Spleen (tissue), 11 donors: ENCODE data around the gene TRIM14. TPM values are rescaled to one million over a fixed set of nuclear protein-coding genes. Genes with fewer than 3 reads are reported as not detected.

Source experiments
- DNase-seq: peaks from one replicate; pipeline ENCODE4 v3.0.0-alpha.2; 2020
- H3K27ac ChIP-seq, 8 donors: fragments of 200-600 bp; sonication (generic) in 7 of 8; 1 replicate in 4 of 8; 2 replicates in 4 of 8; pipeline versions ENCODE4 v1.5.0 to v1.8.0; 2016 to 2021; ENCODE audit warnings: inconsistent platforms in 4 of 8, mild to moderate bottlenecking in 4 of 8, moderate library complexity in 1 of 8
- H3K27me3 ChIP-seq, 7 donors: fragments of 200-600 bp; sonication (generic) in 6 of 7; replicated peaks in 1 of 7; 1 replicate in 4 of 7; 2 replicates in 3 of 7; pipeline versions ENCODE4 v1.5.0 to v1.8.0; 2016 to 2021; ENCODE audit warnings: inconsistent platforms in 3 of 7, mild to moderate bottlenecking in 1 of 7
- H3K36me3 ChIP-seq, 6 donors: fragments of 200-600 bp; sonication (generic) in 5 of 6; 1 replicate in 4 of 6; 2 replicates in 2 of 6; pipeline versions ENCODE4 v1.5.0 to v1.8.0; 2016 to 2021; ENCODE audit warnings: inconsistent platforms in 2 of 6
- H3K4me1 ChIP-seq, 6 donors: fragments of 200-600 bp; sonication (generic) in 5 of 6; 1 replicate in 3 of 6; 2 replicates in 3 of 6; pipeline versions ENCODE4 v1.5.0 to v1.8.0; 2016 to 2021; ENCODE audit warnings: inconsistent platforms in 3 of 6
- H3K4me3 ChIP-seq, 8 donors: fragments of 200-600 bp; sonication (generic) in 7 of 8; 1 replicate in 4 of 8; 2 replicates in 4 of 8; pipeline versions ENCODE4 v1.5.0 to v1.8.0; 2016 to 2021; ENCODE audit warnings: inconsistent platforms in 4 of 8, mild to moderate bottlenecking in 4 of 8, moderate library complexity in 2 of 8
- H3K9me3 ChIP-seq, 8 donors: fragments of 200-600 bp; sonication (generic) in 7 of 8; 1 replicate in 4 of 8; 2 replicates in 4 of 8; pipeline versions ENCODE4 v1.5.0 to v1.8.0; 2016 to 2021; ENCODE audit warnings: inconsistent platforms in 4 of 8
- POLR2A ChIP-seq, 3 donors: fragments of 450-650 bp; IDR thresholded peaks; one replicate each; pipeline ENCODE4 v1.5.1; 2017; ENCODE audit warnings: antibody characterized with exemption in 3 of 3, mild to moderate bottlenecking in 1 of 3
- POLR2AphosphoS5 ChIP-seq, 3 donors: sonication (generic); formaldehyde crosslinking; IDR thresholded peaks; one replicate each; pipeline ENCODE4 v1.5.1; 2017; ENCODE audit warnings: antibody characterized with exemption in 3 of 3
- WGBS, 5 donors: extraction: QIAGEN DNeasy Blood & Tissue Kit in 3 of 5; methylation state at CpG; one replicate each; pipeline versions ENCODE4 v1.1.5 to v1.1.7; 2013 to 2018; 5-methylcytosine and 5-hydroxymethylcytosine counted together
- intact Hi-C: fragments of 100-400 bp; cut with DNase I; formaldehyde crosslinking; loops from one replicate; pipeline ENCODE4 v1.15.0; 2023; ENCODE audit warnings: low total_unique reads
- polyA plus RNA-seq, 3 donors: library from polyadenylated mRNA; stranded (reverse); fragments of 200-250 nt; gene quantifications; one replicate each; pipeline ENCODE4 v1.2.1, GENCODE V29; 2013
- total RNA-seq, 7 donors: library from RNA; depleted of rRNA in 3 of 7; stranded (reverse); fragments of >200 nt in 3 of 7; fragmentation: NEBNext Ultra II Directional in 4 of 7; extraction: Animal tissue kit (Norgen Biotek cat#: 25700) in 4 of 7; gene quantifications; one replicate each; pipeline versions ENCODE4 v1.1.0 to v1.2.1, GENCODE V29; 2016 to 2021
- TF ChIP-seq, protein P1 (sequence below), 11 experiments: fragments of 200-600 bp in 7 of 11; fragments of 450-650 bp in 4 of 11; sonication (generic) in 4 of 11; IDR thresholded peaks in 8 of 11; conservative IDR thresholded peaks in 3 of 11; 1 replicate in 7 of 11; 2 replicates in 4 of 11; pipeline versions ENCODE4 v1.4.0 to v1.8.0; 2016 to 2021; ENCODE audit warnings: antibody characterized with exemption in 11 of 11, inconsistent platforms in 4 of 11, mild to moderate bottlenecking in 1 of 11
- donor health status: healthy with polysubstance abuse.
- donor health status: DM: no; HTN: no; CAD: no; lungs with moderate emphysema.
- donor health status: DM: no; HTN: no; CAD: no.
- donor health status: Bipolar disorder and iron deficiency.
- donor health status: healthy.
- donor health status: DM: no; HTN: no; CAD: no.
- donor health status: DM: yes; HTN: yes; CAD: no.

Gene TRIM14
- total and polyA plus RNA-seq, 10 donors = 11.9 to 92.9 (median 58.1) TPM

GRCh38 chr9:98158071-98158831, 39.2 kb upstream of the TRIM14 start:
- H3K4me3 ChIP-seq = no peak overlapping the region
- 70 to 89% (median 81%) methylated on average over 4 of the region's 4 CpGs for WGBS, 5 donors
- no peaks in the 10 kb centered on the region for H3K9me3 ChIP-seq
- no peaks in the 10 kb centered on the region for H3K27me3 ChIP-seq
- no peak overlapping the region for H3K27ac ChIP-seq
- no peak for TF ChIP-seq POLR2A (IDR thresholded peaks at IDR 0.05)
- TF ChIP-seq POLR2AphosphoS5 (IDR thresholded peaks at IDR 0.05) = no peak
- TF ChIP-seq, protein P1, sequence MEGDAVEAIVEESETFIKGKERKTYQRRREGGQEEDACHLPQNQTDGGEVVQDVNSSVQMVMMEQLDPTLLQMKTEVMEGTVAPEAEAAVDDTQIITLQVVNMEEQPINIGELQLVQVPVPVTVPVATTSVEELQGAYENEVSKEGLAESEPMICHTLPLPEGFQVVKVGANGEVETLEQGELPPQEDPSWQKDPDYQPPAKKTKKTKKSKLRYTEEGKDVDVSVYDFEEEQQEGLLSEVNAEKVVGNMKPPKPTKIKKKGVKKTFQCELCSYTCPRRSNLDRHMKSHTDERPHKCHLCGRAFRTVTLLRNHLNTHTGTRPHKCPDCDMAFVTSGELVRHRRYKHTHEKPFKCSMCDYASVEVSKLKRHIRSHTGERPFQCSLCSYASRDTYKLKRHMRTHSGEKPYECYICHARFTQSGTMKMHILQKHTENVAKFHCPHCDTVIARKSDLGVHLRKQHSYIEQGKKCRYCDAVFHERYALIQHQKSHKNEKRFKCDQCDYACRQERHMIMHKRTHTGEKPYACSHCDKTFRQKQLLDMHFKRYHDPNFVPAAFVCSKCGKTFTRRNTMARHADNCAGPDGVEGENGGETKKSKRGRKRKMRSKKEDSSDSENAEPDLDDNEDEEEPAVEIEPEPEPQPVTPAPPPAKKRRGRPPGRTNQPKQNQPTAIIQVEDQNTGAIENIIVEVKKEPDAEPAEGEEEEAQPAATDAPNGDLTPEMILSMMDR (IDR thresholded peaks at IDR 0.05 in 8 of 11, conservative IDR thresholded peaks at IDR 0.05 in 3 of 11) = no peak
- intact Hi-C loops = no loop called here
- H3K36me3 ChIP-seq = peaks cover 0 to 37% (median 2%) of the 10 kb centered on the region in 6 donors
- H3K4me1 ChIP-seq = no peaks in the 10 kb centered on the region
- DNase-seq = no peak

DNA sequence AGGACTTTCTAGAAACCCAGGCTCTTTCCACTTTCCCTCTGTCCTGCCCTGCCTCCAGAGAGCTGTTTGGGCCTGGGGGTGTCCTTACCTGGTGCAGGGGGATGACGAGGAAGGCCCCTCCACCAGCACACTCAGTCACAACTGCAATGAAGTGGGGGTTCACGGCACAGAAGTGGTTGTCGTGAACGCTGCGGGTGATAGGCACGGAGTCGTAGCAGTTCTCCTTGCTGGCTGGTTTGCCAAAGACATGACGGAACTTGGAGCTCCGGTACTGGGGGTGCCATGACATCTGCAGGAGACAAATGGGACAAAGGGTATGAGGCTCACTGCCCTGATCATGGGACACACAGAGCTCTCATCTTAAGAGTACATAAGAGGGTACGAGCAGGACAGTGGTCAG, 38.4 kb upstream of the TRIM14 start:
- Histone ChIP-seq H3K36me3 (peaks cover 0 to 38% (median 2%) of the 10 kb centered on the region in 6 donors), H3K4me1 (no peaks in the 10 kb centered on the region), H3K27ac (no peak overlapping the region), H3K4me3 (no peak overlapping the region), H3K9me3 (no peaks in the 10 kb centered on the region), H3K27me3 (no peaks in the 10 kb centered on the region)
- intact Hi-C loops = no loop called here
- WGBS, 5 donors = 93 to 98% (median 94%) methylated on average over 10 of the region's 10 CpGs
- TF ChIP-seq, protein P1 (IDR thresholded peaks at IDR 0.05 in 8 of 11, conservative IDR thresholded peaks at IDR 0.05 in 3 of 11) = no peak
- TF ChIP-seq POLR2AphosphoS5 (IDR thresholded peaks at IDR 0.05) = no peak
- no peak for DNase-seq

- Histone ChIP-seq H3K27ac (no peak overlapping the region), H3K9me3 (no peaks in the 10 kb centered on the region), H3K4me1 (no peaks in the 10 kb centered on the region), H3K36me3 (peaks cover 0 to 42% (median 2%) of the 10 kb centered on the region in 6 donors), H3K27me3 (no peaks in the 10 kb centered on the region), H3K4me3 (no peak overlapping the region)
- no peak for DNase-seq
- intact Hi-C loops = no loop called here
- WGBS, 5 donors = 93 to 100% (median 94%) methylated on average over 2 of the region's 2 CpGs
- TF ChIP-seq POLR2AphosphoS5 (IDR thresholded peaks at IDR 0.05) (no peak), POLR2A (IDR thresholded peaks at IDR 0.05) (no peak)
- TF ChIP-seq, protein P1 (IDR thresholded peaks at IDR 0.05 in 8 of 11, conservative IDR thresholded peaks at IDR 0.05 in 3 of 11) = no peak
Observed at GRCh38 chr9:98154678-98155077, 35.7 kb upstream of the TRIM14 start.

DNA sequence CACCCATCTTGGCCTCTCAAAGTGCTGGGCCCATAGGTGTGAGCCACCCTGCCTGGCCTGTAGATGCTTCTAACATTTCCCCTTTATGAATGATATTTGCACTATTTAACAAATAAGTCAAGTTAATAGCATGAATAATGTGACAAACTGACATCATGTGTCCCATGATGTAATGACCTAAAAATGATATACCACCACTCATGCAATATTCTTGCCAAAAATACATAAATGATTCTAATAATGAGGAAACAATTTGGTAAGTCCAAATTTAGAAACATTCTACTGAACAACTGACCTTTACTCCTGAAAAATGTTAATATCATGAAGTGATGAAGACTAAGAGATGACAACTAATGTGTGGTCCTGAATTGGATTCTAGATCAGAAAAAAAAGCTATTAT, 33.5 kb upstream of the TRIM14 start:
- Histone ChIP-seq H3K4me3 (no peak overlapping the region), H3K27ac (no peak overlapping the region), H3K36me3 (peaks cover 0 to 48% (median 2%) of the 10 kb centered on the region in 6 donors), H3K27me3 (no peaks in the 10 kb centered on the region), H3K4me1 (no peaks in the 10 kb centered on the region), H3K9me3 (no peaks in the 10 kb centered on the region)
- intact Hi-C loops = no loop called here
- TF ChIP-seq, protein P1 (IDR thresholded peaks at IDR 0.05 in 8 of 11, conservative IDR thresholded peaks at IDR 0.05 in 3 of 11) = no peak
- TF ChIP-seq POLR2AphosphoS5 (IDR thresholded peaks at IDR 0.05) (no peak), POLR2A (IDR thresholded peaks at IDR 0.05) (no peak)
- DNase-seq = no peak
